Transverse colon (tissue), 3 donors: ENCODE results near the gene WNT2B.

Source experiments
- CTCF ChIP-seq, 5 experiments: fragments of 200-600 bp in 3 of 5; fragments of 450-650 bp in 2 of 5; sonication (generic) in 3 of 5; IDR thresholded peaks; 1 replicate in 2 of 5; 2 replicates in 3 of 5; pipeline ENCODE4 v1.5.1; 2016 to 2017; ENCODE audit warnings: antibody characterized with exemption in 5 of 5, inconsistent platforms in 3 of 5, mild to moderate bottlenecking in 2 of 5, moderate library complexity in 1 of 5
- EP300 ChIP-seq: sonication (generic); formaldehyde crosslinking; IDR thresholded peaks from one replicate; pipeline ENCODE4 v1.6.1; 2017; ENCODE audit warnings: antibody characterized with exemption, low read depth
- POLR2A ChIP-seq: fragments of 450-650 bp; IDR thresholded peaks from one replicate; pipeline ENCODE4 v1.6.1; 2016; ENCODE audit warnings: antibody characterized with exemption, mild to moderate bottlenecking, moderate library complexity

GRCh38 chr1:112554411-112554810 is 45.6 kb downstream of the WNT2B start:
- TF ChIP-seq POLR2A (no peak), CTCF (IDR thresholded peaks at IDR 0.05) (no peak), EP300 (no peak)
